Stimulated activated CD8-positive, alpha-beta memory T cell treated with anti-CD3 and anti-CD28 coated beads, Interleukin-4, amount 100 ng/mL, for 4 hours (primary cell): ENCODE measurements around the gene SLC2A5.
"Not testable (repeated sequence)": the region's sequence is repeated elsewhere in the genome, so short reads cannot be mapped to it uniquely, and the experiment has no call there.

Experiments used
- DNase-seq, 2 donors: peaks; one replicate each; pipeline ENCODE4 v3.0.0-alpha.2; 2020; ENCODE audit warnings: low read depth in 2 of 2, low spot score in 1 of 2

Gene SLC2A5

DNA sequence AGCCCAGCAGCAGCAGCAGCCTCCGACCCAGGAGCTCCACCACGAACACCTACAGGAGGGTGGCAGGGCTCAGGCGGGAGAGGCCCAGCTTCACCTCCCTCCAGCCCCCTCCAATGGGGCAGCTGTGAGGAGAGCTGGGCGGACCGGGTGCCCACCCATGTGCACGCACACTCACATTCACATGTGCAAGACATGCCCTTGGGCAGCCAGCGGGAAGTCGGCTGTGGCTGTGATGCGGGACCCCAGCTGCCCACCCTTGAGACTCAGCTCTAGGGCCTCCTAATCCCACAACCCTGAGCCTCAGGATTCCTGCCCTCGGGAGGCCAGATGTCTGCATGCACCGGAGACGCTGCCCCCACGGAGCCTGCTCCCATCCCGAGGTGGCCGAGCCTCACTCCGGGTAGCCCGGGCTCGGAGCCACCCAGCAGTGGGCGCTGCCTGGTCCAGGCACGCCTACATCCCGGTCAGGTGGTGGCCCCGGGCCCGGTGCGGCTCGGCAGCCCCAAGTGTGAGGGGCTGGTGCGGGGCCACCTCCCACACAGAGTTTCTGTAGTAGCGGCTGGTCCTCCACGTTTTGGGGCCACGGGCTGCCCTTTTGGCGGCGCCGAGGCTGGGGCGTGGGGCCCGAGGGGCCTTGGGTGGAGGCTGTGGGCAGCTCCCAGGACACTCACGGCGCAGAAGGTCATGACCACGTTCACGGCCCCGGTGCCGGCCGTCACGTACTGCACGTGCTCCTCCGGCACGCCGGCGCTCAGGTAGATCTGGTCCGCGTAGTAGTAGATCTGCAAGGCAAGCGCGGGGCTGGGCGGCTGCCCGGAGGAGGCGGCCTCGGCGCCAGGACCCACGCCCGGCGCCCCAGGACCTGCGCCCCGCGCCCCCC is 30.3 kb downstream of the SLC2A5 start:
- DNase-seq = no peak

DNA sequence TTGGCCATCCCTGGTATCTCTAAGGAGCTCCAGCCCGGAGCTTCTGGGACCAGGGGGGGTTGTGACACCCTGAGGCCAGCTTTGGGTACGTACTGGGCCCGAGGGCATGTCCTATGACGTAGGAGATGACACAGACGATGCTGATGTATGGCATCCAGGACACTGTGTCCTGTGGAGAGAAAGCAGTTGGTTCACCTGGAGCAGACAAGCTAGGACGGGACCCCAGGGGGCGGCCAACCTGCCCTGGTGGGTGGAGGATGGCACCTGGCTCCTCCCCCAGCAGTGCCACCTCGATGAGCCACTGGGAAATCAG is 31.1 kb downstream of the SLC2A5 start:
- DNase-seq = no peak

DNA sequence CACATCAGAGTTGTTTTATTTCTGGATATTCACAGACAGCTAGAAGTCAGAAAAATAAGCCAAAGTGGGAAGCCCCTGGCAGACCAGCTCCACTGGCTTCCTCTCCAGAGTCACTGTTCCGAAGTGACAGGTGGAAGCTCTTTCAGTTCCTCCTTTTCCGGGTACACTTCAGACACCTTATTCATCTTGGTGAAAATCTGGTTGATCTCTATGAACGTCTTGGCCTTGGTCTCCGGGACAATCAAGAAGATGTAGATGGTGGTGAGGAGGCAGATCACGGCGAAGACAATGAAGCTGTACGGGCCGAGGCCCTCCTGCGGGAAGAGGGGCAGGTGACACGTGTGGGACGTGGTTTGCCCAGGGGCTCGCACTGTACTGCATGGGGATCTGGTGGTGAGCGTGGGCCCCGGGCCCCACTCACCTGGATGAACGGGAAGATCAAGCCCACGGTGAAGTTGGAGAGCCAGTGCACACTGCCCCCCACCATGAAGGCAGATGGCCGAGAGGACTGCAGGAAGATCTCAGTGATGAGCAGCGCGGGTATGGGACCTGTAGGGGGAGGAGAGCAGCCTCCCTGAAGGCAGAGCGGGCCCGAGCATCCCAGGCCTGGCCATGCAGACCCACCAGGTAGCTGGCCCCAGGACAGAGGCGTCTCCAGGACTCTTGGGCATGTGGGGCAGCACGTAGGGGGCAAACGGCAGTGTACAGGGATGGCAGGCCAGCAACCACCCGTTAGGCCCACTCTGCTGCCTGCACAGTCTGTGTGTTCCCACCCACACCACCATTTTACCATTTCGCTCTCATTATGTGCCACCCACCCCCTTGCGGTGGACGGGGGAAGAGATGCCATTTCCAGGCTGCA is 31.7 kb downstream of the SLC2A5 start:
- DNase-seq = no peak

DNA sequence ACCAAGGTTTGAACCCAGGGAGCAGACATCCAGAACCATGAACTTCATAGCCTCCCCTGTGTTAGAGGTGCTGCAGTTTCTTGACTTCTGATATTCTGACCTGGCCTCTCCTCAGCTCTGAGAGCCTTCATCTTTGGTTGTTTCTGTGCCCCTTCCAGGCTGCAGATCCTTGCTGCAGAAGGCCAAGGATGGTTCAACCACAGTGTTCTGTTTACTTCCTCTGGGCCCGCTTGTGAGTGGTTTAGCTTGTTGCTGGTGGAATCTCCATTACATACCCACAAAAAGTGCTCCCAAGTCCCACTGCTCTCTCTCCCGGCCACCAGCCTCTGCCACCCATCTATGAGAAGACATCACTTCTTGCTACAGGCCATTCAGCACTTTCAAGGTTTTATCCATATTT is 34.2 kb downstream of the SLC2A5 start:
- DNase-seq = no peak

DNA sequence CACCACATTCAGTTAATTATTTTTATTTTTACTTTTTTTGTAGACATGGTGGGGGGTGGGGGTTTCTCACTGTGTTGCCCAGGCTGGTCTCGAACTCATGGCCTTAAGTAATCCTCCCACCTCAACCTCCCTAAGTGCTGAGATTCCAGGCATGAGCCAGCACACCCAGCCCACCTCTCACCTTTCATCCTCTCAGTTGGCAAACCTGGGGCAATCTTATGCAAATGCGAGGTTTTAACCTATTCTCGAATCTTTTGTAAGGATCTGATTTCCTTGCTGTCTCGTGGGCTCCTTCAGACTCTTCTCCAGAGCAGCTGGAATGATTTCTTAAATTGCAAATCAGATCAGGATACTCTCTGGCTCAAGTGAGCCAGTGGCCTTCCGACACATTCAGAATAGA is 36.1 kb downstream of the SLC2A5 start:
- DNase-seq = no peak

DNA sequence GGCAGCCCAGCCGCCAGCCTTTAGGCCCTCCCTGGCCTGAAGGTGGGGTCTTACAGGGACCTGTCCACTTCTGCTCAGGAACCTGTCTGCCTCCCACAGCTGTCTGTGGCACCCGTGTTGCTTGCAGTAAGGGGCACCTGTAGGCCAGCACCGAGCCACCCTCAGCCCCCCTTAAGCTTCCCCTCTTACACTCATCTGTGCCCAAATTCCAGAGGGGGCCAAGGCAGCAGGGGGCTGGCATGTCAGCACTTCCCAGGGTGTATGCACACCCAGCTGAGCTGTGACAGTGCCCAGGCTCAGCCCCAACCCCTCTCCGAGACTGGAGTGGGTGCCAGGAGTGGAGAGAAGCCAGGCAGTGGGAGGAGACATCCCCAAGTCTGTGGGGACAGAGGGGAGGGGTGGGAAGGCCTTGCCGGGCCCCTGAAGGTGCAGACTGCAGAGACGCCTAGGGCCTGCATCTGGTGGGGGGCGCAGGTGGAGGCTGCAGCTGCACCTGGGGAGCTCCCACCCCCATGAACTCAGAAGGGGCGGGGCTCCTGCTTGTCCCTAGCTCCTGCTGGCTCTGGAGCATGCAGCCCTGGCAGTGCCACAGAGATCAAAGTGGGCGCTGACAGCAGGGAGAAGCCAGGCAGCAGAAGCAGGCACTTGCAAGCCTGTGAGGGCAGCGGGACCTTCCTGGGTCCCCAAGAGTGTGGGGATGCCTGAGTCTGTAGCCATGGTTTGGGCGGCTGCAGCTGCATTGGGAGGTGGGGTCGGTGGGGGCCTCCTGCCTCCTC is 37.8 kb downstream of the SLC2A5 start:
- DNase-seq = no peak

DNA sequence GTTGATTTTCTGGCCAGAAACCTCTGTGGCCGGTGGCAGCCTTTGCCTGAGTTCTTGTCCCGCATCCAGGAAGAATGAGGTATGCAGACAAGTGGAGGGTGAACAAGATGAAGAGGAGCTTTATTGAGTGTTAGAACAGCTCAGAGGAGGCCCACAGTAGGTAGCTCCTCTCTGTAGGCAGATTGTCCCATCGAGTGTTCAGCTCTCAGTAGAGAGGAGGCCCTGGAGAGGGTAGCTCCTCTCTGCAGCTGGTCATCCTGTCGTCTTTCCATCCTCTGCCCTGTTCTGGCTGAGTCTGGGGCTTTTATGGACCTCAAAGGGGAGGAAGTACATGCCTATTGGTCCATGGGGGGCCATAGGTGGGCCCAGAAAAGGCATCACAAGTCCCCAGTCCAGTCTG is 38.4 kb downstream of the SLC2A5 start:
- DNase-seq = not testable (repeated sequence)

DNA sequence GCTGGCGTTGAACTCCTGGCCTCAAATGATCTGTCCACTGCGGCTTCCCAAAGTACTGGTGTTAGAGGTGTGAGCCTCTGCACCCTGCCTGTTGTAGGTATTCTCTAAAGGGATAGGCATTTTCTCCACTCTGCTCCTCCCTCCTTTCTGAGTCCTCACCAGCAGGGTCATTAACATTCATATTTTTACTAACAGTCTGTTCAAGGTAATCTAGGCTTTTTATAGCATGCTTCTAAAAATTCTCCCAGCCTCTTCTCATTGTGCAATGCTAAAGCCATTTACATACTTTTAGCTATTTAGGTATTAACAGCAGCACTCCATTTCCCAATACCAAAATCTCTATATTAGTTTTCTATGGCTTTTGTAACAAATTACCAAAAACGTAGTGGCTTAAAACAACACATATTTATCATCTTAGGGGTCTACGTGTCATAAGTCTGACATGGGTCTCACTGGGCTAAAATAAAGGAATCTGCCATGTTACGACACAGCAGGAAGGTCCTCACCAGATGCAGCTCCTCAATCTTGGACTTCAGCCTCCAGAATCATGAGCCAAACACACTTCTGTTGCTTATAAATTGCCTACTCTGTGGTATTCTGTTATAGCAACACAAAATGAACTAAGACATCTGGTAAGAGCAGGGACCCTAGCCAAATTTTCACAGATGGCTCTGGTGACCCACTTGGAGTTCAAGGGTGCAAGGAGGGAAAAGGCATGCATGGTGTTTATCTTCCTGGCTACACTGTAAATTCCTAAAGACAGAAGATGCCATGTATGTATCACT is 40.3 kb downstream of the SLC2A5 start:
- no peak for DNase-seq

DNA sequence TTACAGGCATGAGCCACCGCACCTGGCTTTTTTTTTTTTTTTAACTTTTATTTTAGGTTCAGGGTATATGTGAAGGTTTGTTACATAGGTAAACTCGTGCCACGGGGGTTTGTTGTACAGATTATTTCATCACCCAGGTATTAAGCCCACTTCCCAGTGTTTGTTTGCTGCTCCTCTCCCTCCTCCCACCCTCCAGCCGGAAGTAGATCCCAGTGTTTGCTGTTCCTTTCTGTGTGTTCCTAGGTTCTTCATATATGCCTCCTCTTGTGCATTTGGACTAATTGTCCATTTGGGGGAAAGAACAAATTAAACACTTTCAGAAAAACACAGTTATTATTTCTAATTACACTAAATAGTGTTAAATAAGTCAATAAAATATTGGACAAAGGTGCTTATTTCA is 42.1 kb downstream of the SLC2A5 start:
- no peak for DNase-seq

DNA sequence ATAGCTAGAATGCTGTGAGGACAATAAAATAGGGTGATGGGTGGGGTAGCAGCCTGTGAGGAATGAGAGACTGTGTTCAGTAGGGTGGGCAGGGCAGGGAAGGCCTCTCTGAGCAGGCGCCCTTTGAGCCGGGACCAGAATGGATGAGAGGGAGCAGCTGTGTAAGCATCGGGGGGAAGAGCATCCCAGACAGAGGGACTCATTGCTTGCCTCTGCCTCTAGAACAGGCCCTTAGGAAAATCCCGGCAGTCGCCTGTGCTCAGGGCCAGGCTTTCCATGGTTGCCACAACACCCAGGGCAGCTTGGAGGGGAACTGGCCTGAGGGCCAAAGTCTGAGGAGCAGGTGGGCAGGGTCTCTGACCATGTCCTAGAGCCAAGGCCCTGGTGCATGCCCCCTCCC is 44.0 kb downstream of the SLC2A5 start:
- DNase-seq = no peak

DNA sequence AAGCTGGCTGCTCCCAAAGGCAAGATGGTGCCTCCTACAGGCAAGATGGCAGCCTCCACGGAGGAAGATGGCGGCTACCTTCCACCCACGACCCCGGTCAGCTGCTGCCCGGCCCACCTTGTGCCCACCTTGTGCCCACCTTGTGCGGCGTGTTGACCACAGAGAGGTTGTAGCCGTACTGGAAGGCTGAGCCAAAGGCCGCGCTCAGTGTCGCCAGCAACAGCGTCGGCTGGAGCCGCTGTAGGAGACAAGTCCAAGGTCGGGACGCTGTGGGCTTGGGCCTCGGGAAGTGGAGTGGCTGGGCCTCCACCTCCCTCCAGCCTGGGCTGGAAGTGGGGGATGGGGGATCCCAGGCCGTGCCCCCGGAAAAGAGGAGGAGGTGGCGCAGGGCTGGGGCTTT is 44.6 kb downstream of the SLC2A5 start:
- no peak for DNase-seq

DNA sequence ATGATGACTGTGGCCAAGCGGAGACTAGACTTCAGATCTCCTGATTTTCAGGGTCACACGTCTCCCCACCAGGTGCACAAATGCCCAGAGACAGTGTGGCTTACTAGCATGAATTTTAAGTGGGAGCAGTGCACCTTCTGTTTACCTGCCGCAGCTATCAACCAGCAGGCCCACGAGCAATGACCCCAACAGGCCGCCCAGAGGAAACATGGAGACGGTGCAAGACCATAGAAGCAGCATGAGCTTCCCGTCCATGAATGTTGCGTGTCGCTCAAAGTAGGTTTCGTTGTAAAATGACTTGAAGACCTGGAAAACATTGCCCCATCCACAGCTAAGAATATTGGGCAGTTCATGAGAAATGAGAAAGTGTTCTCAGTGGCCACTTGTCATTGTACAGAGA is 46.7 kb downstream of the SLC2A5 start:
- no peak for DNase-seq

DNA sequence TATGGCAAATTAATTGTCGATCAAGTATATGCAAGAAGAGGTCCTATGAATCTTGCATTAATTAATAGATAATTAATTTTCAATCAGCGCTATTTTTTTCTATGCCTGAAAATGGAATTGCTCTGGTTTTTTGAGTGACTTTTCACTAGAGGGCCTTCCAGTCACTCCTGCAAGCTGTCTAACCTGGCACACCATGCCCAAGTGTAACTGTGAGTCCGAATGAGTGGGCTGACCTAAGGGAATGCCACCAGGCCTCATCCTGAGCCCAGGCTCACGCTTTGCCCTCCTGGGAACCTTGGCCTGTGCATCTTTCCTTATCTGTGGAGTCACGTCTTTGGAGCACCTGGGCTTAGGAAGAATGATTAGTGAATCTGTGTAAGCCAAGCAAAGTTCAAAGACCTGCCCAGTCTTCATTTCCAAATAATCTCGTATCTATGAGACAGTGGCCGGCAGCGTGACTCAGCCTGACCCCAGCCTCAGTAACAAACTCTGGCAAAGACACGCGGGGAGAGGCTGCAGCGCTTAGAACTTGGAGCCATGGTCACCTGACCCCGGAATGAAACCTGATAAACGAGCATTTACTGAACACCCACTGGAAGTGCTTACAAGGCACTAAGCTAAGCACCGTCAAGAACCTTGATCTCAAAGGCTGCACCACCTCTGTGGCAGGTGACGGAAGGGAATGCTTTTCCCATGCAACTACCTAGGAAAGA is 47.3 kb downstream of the SLC2A5 start:
- DNase-seq = not testable (repeated sequence)

DNA sequence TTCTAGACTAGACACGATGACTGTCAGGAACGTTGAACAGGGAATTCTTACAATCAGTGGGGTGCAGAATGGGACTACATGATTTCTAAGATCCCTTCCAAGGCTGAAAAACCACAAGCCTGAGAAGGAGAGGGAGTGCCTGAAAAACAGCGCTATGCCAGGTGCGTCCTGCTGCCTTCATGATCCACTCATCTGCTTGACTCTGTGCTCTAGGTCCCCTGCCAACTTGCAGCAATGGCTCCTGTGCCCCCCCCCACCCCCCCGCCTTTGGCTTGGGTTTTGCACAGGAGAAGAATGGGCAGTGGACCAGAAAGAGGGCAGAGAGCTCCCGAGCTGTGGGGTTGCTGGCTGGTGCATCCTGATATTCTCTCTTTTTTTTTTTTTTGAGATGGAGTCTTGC is 49.1 kb downstream of the SLC2A5 start:
- DNase-seq = no peak

DNA sequence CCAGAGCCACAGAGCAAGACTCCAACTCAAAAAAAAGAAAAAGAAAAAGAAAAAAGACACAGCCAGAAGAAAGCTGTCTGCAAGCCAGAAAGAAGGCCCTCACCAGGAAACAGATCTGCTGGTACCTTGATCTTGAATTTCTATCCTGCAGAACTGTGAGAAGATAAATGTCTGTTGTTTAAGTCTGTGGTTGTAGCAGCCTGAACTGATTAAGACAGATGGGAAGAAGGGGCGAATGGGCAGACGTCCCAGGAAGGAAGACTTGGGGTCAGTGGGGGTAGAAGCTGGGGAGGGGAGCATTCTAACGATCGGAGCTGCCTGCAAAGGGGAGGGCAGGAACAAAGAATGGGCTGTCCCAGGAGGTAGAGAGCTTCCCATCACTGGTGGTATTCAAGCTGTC is 49.5 kb downstream of the SLC2A5 start:
- no peak for DNase-seq

DNA sequence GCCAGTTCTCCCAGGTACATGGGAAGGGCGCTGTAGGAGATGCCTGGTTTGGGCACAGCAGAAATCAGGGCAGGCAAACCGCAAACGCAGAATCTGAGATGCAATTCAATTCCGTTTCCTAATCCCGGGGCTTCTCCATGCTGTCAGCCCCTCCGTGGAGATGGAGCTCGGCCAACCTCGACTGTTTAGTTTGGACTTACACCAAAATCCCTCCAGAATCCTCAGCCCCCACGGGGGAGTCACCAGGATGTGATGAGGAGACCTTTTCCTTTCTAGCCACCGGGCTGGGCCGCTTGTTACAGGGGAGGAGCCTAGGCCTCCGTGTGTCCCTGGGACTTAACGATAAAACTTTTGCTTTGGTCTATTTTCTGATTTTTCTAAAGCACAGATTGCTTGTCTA is 51.1 kb downstream of the SLC2A5 start:
- no peak for DNase-seq

DNA sequence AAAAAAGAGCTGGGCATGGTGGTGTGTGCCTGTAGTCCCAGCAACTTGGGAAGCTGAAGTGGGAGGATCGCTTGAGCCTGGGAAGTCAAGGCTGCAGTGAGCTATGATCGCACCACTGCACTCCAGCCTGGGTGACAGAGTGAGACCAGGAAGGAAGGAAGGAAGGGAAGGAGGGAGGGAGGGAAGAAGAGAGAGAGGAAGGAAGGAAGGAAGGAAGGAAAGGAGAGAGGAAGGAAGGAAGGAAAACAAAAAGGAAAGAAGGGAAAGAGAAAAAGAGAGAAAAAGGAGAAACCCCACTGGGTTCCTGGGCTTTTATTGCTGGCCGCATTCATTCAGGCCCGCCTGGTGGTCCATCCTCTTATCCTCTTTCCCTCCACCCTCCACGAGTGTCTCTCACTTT is 53.0 kb downstream of the SLC2A5 start:
- DNase-seq = no peak

DNA sequence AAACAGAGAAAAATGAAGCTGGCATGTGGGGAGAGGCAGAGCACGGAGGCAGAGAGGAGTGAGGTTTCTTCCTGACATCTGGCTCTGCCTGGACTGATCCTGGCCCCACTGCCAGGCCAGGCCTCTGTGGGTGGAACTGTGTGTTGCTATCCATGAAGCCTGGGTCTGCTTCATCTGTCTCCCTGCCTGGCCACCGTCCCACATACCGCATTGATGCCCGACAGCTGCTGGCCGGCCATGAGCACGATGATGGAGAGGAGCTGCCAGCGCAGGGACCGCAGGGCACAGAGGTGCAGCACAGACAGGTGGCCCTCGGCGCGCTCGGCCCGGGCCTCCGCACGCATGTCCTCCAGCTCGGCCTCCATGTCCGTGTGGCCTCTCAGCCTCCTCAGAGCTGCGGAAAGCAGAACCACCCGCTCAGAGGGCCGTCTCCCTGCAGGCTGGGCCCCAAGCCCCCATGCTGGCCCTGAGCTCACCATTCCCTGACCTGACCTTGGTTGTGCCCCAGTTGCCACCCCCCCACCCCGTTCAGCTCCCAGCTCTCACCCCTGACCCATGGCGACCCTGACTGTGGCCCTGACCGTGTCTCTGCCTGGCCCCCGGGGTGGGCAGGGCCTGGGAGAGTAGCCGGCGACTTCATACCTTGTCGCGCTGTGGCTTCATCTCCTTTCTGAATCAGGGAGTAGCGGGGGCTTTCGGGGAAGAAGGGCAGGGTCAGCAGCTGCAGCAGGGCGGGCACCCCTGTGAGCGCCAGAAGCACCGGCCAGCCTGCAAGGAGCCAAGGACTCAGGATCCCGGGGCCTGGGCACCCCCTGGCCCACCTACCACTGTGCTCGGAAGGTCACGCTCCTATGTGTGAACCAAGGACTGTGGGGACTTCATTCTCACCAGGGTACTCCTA is 54.7 kb downstream of the SLC2A5 start:
- DNase-seq = no peak

DNA sequence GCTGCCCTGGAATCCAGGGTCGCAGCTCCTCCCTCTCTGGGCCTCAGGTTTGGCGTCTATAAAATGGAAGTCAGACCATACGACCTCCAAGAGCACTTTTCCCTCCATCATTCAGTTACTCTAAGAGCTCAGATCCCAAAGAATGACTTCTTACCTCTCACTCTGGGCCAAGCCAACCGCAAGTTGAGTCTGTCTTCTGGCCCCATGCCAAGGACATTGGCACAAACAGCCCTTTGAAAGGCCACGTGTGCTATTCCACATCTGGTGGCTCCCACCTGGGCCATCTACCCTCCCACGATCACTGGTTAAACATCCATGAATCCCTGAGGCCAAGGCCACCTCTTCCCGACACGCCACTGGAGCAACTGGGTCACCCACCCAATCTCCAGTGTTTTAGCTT is 55.6 kb downstream of the SLC2A5 start:
- DNase-seq = no peak
